Mesendoderm (in vitro differentiated cells): ENCODE results near the gene TTR.

ENCODE experiments used
- DNase-seq: peaks from one replicate; pipeline ENCODE4 v3.0.0; 2013
- H2AK5ac ChIP-seq: 2 replicates; pipeline ENCODE4 v1.6.1; 2013; ENCODE audit warnings: low read length, inconsistent platforms
- H2BK120ac ChIP-seq: 2 replicates; pipeline ENCODE4 v1.6.1; 2013; ENCODE audit warnings: low read depth, mild to moderate bottlenecking, low read length, moderate library complexity, mixed read lengths
- H2BK15ac ChIP-seq: replicated peaks from 2 replicates; pipeline ENCODE4 v1.6.1; 2013; ENCODE audit warnings: low read depth, mild to moderate bottlenecking, moderate library complexity
- H2BK5ac ChIP-seq: 2 replicates; pipeline ENCODE4 v1.6.1; 2013; ENCODE audit warnings: low read length, inconsistent platforms
- H3K18ac ChIP-seq: 2 replicates; pipeline ENCODE4 v1.6.1; 2013; ENCODE audit warnings: mild to moderate bottlenecking, low read length, mixed read lengths
- H3K23ac ChIP-seq: one replicate; pipeline ENCODE4 v1.6.1; 2013; ENCODE audit warnings: low read length
- H3K27ac ChIP-seq: 2 replicates; pipeline ENCODE4 v1.5.1; 2013; ENCODE audit warnings: low read depth, mild to moderate bottlenecking, inconsistent platforms, low read length, moderate library complexity
- H3K27me3 ChIP-seq: 2 replicates; pipeline ENCODE4 v1.6.1; 2013; ENCODE audit warnings: low read length, control low read depth, mild to moderate bottlenecking, inconsistent platforms; ENCODE audit not compliant: insufficient read depth, poor library complexity
- H3K36me3 ChIP-seq: 2 replicates; pipeline ENCODE4 v1.6.1; 2013; ENCODE audit warnings: low read length, inconsistent platforms; ENCODE audit not compliant: control insufficient read depth, insufficient read depth
- H3K4ac ChIP-seq: one replicate; pipeline ENCODE4 v1.6.1; 2013; ENCODE audit warnings: low read depth, mild to moderate bottlenecking, low read length, moderate library complexity
- H3K4me1 ChIP-seq: 2 replicates; pipeline ENCODE4 v1.6.1; 2013; ENCODE audit warnings: low read depth, low read length, inconsistent platforms; ENCODE audit not compliant: control insufficient read depth
- H3K4me2 ChIP-seq: 2 replicates; pipeline ENCODE4 v1.6.1; 2013; ENCODE audit warnings: low read length
- H3K4me3 ChIP-seq: 2 replicates; pipeline ENCODE4 v1.5.1; 2013; ENCODE audit warnings: mild to moderate bottlenecking, low read length
- H3K56ac ChIP-seq: one replicate; pipeline ENCODE4 v1.6.1; 2013; ENCODE audit warnings: low read length
- H3K79me1 ChIP-seq: 2 replicates; pipeline ENCODE4 v1.6.1; 2013; ENCODE audit warnings: low read length, inconsistent platforms
- H3K79me2 ChIP-seq: 2 replicates; pipeline ENCODE4 v1.6.1; 2013; ENCODE audit warnings: mild to moderate bottlenecking, low read length; ENCODE audit not compliant: control insufficient read depth, insufficient read depth
- H3K9ac ChIP-seq: 2 replicates; pipeline ENCODE4 v1.6.1; 2013; ENCODE audit warnings: low read length, inconsistent platforms
- H4K5ac ChIP-seq: one replicate; pipeline ENCODE4 v1.6.1; 2013; ENCODE audit warnings: low read length
- H4K8ac ChIP-seq: one replicate; pipeline ENCODE4 v1.6.1; 2013; ENCODE audit warnings: low read depth, mild to moderate bottlenecking, control low read depth, low read length, moderate library complexity
- WGBS: extraction: QIAGEN DNeasy Blood & Tissue Kit; methylation state at CpG from one replicate; pipeline ENCODE4 v1.1.7; 2013; ENCODE audit warnings: low lambda C conversion rate, missing lambda C conversion rate; ENCODE audit not compliant: insufficient coverage; ENCODE audit errors: extremely low coverage; 5-methylcytosine and 5-hydroxymethylcytosine counted together

The TTR gene

GRCh38 chr18:31554776-31555175 lies 36.9 kb upstream of the TTR start:
- no peaks in the 10 kb centered on the region for H3K79me1 ChIP-seq
- H3K23ac ChIP-seq = no peak overlapping the region
- no peak overlapping the region for H2BK5ac ChIP-seq

GRCh38 chr18:31555971-31556747 lies 35.5 kb upstream of the TTR start:
- no peak overlapping the region for H3K27ac ChIP-seq
- no CpG with 5 or more reads among the region's 7 CpGs for WGBS

More at GRCh38 chr18:31554776-31555175, 36.9 kb upstream of the TTR start:
- Histone ChIP-seq H3K4me2 (no peak overlapping the region), H3K18ac (no peak overlapping the region), H3K4ac (no peak overlapping the region), H3K27me3 (no peaks in the 10 kb centered on the region), H2BK120ac (no peak overlapping the region), H2AK5ac (no peak overlapping the region), H3K9ac (no peak overlapping the region), H3K79me2 (no peaks in the 10 kb centered on the region), H3K4me1 (no peaks in the 10 kb centered on the region), H3K27ac (no peak overlapping the region), H4K5ac (no peak overlapping the region), H3K36me3 (no peaks in the 10 kb centered on the region), H2BK15ac (no peak overlapping the region), H3K4me3 (no peak overlapping the region), H3K56ac (no peak overlapping the region), H4K8ac (no peak overlapping the region)
- peak; percentile 50 for DNase-seq
- no CpG with 5 or more reads among the region's 5 CpGs for WGBS

DNA sequence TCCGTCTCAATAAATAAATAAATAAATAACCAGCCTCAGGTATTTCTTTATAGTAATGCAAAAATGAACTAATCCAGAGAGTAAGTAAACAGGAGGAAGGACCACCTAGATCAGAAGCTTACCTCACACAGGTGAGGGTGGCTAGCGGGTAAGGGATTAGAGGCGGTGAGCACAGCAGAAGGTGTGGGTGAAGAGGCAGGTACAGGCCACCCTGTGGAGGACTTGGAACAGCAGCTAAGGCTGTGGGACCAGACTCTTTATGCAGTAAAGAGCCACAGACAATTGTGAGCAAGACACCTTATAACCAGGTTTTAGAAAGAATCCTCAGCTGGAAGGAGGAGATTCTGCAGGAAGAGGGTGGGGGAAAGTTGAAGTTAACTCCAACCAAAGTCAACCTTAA lies 34.2 kb upstream of the TTR start:
- H4K8ac ChIP-seq = no peak overlapping the region
- H2BK15ac ChIP-seq = no peak overlapping the region
- no CpG with 5 or more reads among the region's 3 CpGs for WGBS
- H3K79me1 ChIP-seq = no peaks in the 10 kb centered on the region
- peak; percentile 37 for DNase-seq
- no peak overlapping the region for H2AK5ac ChIP-seq
- H3K23ac ChIP-seq = no peak overlapping the region
- H2BK5ac ChIP-seq = no peak overlapping the region
- H3K27me3 ChIP-seq = no peaks in the 10 kb centered on the region
- H3K79me2 ChIP-seq = no peaks in the 10 kb centered on the region
- no peak overlapping the region for H3K4me2 ChIP-seq
- no peak overlapping the region for H3K18ac ChIP-seq
- H3K9ac ChIP-seq = no peak overlapping the region
- H3K27ac ChIP-seq = no peak overlapping the region
- H4K5ac ChIP-seq = no peak overlapping the region
- no peaks in the 10 kb centered on the region for H3K4me1 ChIP-seq
- no peak overlapping the region for H3K4ac ChIP-seq
- H2BK120ac ChIP-seq = no peak overlapping the region
- H3K56ac ChIP-seq = no peak overlapping the region
- no peak overlapping the region for H3K4me3 ChIP-seq
- no peaks in the 10 kb centered on the region for H3K36me3 ChIP-seq

More at GRCh38 chr18:31555971-31556747, 35.5 kb upstream of the TTR start:
- H3K23ac ChIP-seq = no peak overlapping the region
- H3K4me3 ChIP-seq = no peak overlapping the region
- no peak overlapping the region for H3K4me2 ChIP-seq
- H4K5ac ChIP-seq = no peak overlapping the region
- no peak overlapping the region for H3K56ac ChIP-seq
- no peak overlapping the region for H3K9ac ChIP-seq
- H3K27me3 ChIP-seq = no peaks in the 10 kb centered on the region
- no peak overlapping the region for H2BK120ac ChIP-seq
- H3K4me1 ChIP-seq = no peaks in the 10 kb centered on the region
- no peaks in the 10 kb centered on the region for H3K79me2 ChIP-seq
- no peaks in the 10 kb centered on the region for H3K36me3 ChIP-seq
- DNase-seq = peak; percentile 71
- H2BK15ac ChIP-seq = peak overlapping the region; percentile 36
- H3K18ac ChIP-seq = no peak overlapping the region
- peak overlapping the region; percentile 76 for H4K8ac ChIP-seq
- H2BK5ac ChIP-seq = no peak overlapping the region
- H2AK5ac ChIP-seq = no peak overlapping the region
- no peaks in the 10 kb centered on the region for H3K79me1 ChIP-seq
- no peak overlapping the region for H3K4ac ChIP-seq

- H3K27me3 ChIP-seq = no peaks in the 10 kb centered on the region
- no peak overlapping the region for H2BK5ac ChIP-seq
- H2AK5ac ChIP-seq = no peak overlapping the region
- no peak overlapping the region for H4K8ac ChIP-seq
- H4K5ac ChIP-seq = no peak overlapping the region
- no peak for DNase-seq
- H3K4me2 ChIP-seq = no peak overlapping the region
- H3K27ac ChIP-seq = no peak overlapping the region
- H3K4me3 ChIP-seq = no peak overlapping the region
- H3K23ac ChIP-seq = no peak overlapping the region
- no peak overlapping the region for H3K18ac ChIP-seq
- WGBS = no CpG with 5 or more reads among the region's 9 CpGs
- no peak overlapping the region for H2BK120ac ChIP-seq
- H3K4me1 ChIP-seq = no peaks in the 10 kb centered on the region
- no peak overlapping the region for H2BK15ac ChIP-seq
- H3K36me3 ChIP-seq = no peaks in the 10 kb centered on the region
- H3K4ac ChIP-seq = no peak overlapping the region
- no peaks in the 10 kb centered on the region for H3K79me2 ChIP-seq
- no peak overlapping the region for H3K9ac ChIP-seq
- H3K56ac ChIP-seq = no peak overlapping the region
- no peaks in the 10 kb centered on the region for H3K79me1 ChIP-seq
Observed at GRCh38 chr18:31558567-31558966, 33.1 kb upstream of the TTR start.

DNA sequence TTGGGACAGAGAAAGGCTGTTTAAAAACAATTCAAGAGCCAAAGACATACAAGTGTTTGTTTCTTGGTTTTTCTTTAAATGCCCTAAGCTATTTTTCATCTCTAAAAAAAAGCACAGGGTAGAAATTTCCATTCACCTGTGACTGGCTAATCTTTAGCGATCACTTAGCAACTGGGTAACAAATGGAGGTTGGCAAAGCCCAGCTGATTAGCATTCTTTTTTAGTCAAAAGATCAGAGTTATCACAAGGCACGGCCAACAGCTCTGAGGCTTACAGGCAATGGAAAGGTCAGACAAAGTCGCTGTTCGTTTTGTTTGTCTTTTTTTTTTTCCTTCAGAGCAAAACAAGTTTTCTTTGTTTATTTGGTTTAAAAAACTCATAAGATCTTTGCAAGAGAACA lies 29.0 kb upstream of the TTR start:
- Histone ChIP-seq H3K23ac (no peak overlapping the region), H3K79me2 (no peaks in the 10 kb centered on the region), H2BK120ac (no peak overlapping the region), H2AK5ac (no peak overlapping the region), H3K4me2 (no peak overlapping the region), H4K8ac (no peak overlapping the region), H3K4ac (no peak overlapping the region), H3K9ac (no peak overlapping the region), H3K4me1 (no peaks in the 10 kb centered on the region), H4K5ac (no peak overlapping the region), H2BK5ac (no peak overlapping the region), H3K27me3 (no peaks in the 10 kb centered on the region), H3K27ac (no peak overlapping the region), H3K36me3 (no peaks in the 10 kb centered on the region), H3K79me1 (no peaks in the 10 kb centered on the region), H3K18ac (no peak overlapping the region), H3K4me3 (no peak overlapping the region), H3K56ac (no peak overlapping the region), H2BK15ac (no peak overlapping the region)
- peak; percentile 43 for DNase-seq
- WGBS = no CpG with 5 or more reads among the region's 4 CpGs

DNA sequence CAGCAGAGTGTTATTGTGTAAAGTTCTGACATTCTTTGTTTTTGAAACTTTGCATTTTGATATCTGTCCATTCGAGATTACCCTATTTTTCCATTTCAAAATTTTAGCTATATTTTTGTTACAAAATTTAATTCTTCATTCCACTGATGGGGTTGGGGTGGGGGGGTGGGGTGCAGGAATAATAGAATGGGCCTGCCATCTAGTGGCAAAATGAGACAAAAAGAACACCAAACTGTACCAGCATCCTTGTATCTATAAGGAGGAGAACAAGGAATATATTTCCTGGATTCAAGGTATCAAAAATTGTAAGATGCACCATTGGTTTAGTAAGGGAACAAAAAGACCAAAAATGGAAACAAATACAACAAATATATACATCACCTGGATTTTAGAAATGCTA lies 27.9 kb upstream of the TTR start:
- Histone ChIP-seq H2BK15ac (no peak overlapping the region), H3K56ac (no peak overlapping the region), H3K4ac (no peak overlapping the region), H3K4me3 (no peak overlapping the region), H2BK5ac (no peak overlapping the region), H3K23ac (no peak overlapping the region), H3K27me3 (no peaks in the 10 kb centered on the region), H3K79me2 (no peaks in the 10 kb centered on the region), H3K18ac (no peak overlapping the region), H3K9ac (no peak overlapping the region), H2AK5ac (no peak overlapping the region), H2BK120ac (no peak overlapping the region), H3K4me1 (no peaks in the 10 kb centered on the region), H4K8ac (no peak overlapping the region), H4K5ac (no peak overlapping the region), H3K4me2 (no peak overlapping the region), H3K27ac (no peak overlapping the region), H3K36me3 (no peaks in the 10 kb centered on the region), H3K79me1 (no peaks in the 10 kb centered on the region)
- DNase-seq = no peak
- WGBS = no CpG with 5 or more reads among the region's 1 CpG
